GM10266 (cell line): ENCODE data around the gene RSAD1.

Experiments
- DNase-seq: peaks from one replicate; pipeline ENCODE4 v3.0.0; 2012; ENCODE audit errors: extremely low spot score
- CTCF ChIP-seq: IDR thresholded peaks from 2 replicates; pipeline ENCODE4 v1.5.1; 2012; ENCODE audit warnings: mild to moderate bottlenecking, low read depth; ENCODE audit not compliant: control insufficient read depth, insufficient read depth; ENCODE audit errors: missing control alignments

Gene RSAD1

GRCh38 chr17:50482110-50482509 lies 3.5 kb downstream of the RSAD1 start:
- DNase-seq, result no peak
- no peak for TF ChIP-seq CTCF

GRCh38 chr17:50482516-50482915 lies 3.9 kb downstream of the RSAD1 start:
- DNase-seq, result peak; percentile 81
- peak; percentile 96 for TF ChIP-seq CTCF

GRCh38 chr17:50483266-50483665 lies 4.6 kb downstream of the RSAD1 start:
- no peak for DNase-seq
- no peak for TF ChIP-seq CTCF

- no peak for DNase-seq
- TF ChIP-seq CTCF, result no peak
Observed at GRCh38 chr17:50484386-50485155, 5.9 kb downstream of the RSAD1 start.

- no peak for TF ChIP-seq CTCF
Observed at GRCh38 chr17:50487213-50488096, 8.8 kb downstream of the RSAD1 start.

GRCh38 chr17:50488880-50489279 lies 10.2 kb downstream of the RSAD1 start:
- DNase-seq, result no peak
- no peak for TF ChIP-seq CTCF

More at GRCh38 chr17:50487213-50488096, 8.8 kb downstream of the RSAD1 start:
- no peak for DNase-seq
